Prostate gland (tissue), 2 donors: ENCODE measurements around the gene FRZB. TPM values are rescaled to one million over a fixed set of nuclear protein-coding genes. Genes with fewer than 3 reads are reported as not detected.
A peak's percentile ranks its signal among the peaks of the same experiment; 100 is the strongest.

ENCODE experiments used
- DNase-seq: peaks from one replicate; pipeline ENCODE4 v3.0.0-alpha.2; 2019; ENCODE audit warnings: low spot score
- H3K27ac ChIP-seq, 2 donors: fragments of 200-600 bp; sonication (generic); 2 replicates each; pipeline ENCODE4 v1.5.1; 2017 to 2019
- H3K27me3 ChIP-seq: fragments of 200-600 bp; sonication (generic); replicated peaks from 2 replicates; pipeline ENCODE4 v1.5.1; 2019; ENCODE audit not compliant: insufficient read depth
- H3K36me3 ChIP-seq, 2 donors: fragments of 200-600 bp; sonication (generic); 1 replicate in 1 of 2; 2 replicates in 1 of 2; pipeline versions ENCODE4 v1.5.1 to v1.8.1; 2017 to 2019
- H3K4me1 ChIP-seq: fragments of 200-600 bp; sonication (generic); replicated peaks from 2 replicates; pipeline ENCODE4 v1.5.1; 2019
- H3K4me3 ChIP-seq, 2 donors: fragments of 200-600 bp; sonication (generic); 2 replicates each; pipeline ENCODE4 v1.5.1; 2017 to 2019
- H3K9me3 ChIP-seq: fragments of 200-600 bp; sonication (generic); 2 replicates; pipeline ENCODE4 v1.5.1; 2017
- POLR2A ChIP-seq: fragments of 450-650 bp; IDR thresholded peaks from one replicate; pipeline ENCODE4 v1.6.1; 2016; ENCODE audit warnings: antibody characterized with exemption, mild to moderate bottlenecking
- POLR2AphosphoS5 ChIP-seq: sonication (generic); formaldehyde crosslinking; IDR thresholded peaks from one replicate; pipeline ENCODE4 v1.6.1; 2017; ENCODE audit warnings: antibody characterized with exemption
- WGBS: methylation state at CpG from one replicate; pipeline ENCODE4 v1.1.5; 2018; 5-methylcytosine and 5-hydroxymethylcytosine counted together
- intact Hi-C: fragments of 100-400 bp; cut with DNase I; formaldehyde crosslinking; loops from one replicate; pipeline ENCODE4 v1.14.2; 2022
- total RNA-seq, 2 donors: library from RNA; depleted of rRNA; stranded (reverse); fragments of >200 nt; gene quantifications; one replicate each; pipeline ENCODE4 v1.1.0, GENCODE V29; 2016
- TF ChIP-seq, protein P1 (sequence below), 4 experiments: fragments of 200-600 bp in 2 of 4; fragments of 450-650 bp in 2 of 4; sonication (generic) in 2 of 4; IDR thresholded peaks; 1 replicate in 3 of 4; 2 replicates in 1 of 4; pipeline ENCODE4 v1.5.1; 2016 to 2019; ENCODE audit warnings: antibody characterized with exemption in 4 of 4, mild to moderate bottlenecking in 2 of 4, moderate library complexity in 2 of 4

FRZB gene, protein sequence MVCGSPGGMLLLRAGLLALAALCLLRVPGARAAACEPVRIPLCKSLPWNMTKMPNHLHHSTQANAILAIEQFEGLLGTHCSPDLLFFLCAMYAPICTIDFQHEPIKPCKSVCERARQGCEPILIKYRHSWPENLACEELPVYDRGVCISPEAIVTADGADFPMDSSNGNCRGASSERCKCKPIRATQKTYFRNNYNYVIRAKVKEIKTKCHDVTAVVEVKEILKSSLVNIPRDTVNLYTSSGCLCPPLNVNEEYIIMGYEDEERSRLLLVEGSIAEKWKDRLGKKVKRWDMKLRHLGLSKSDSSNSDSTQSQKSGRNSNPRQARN
- total RNA-seq = 1 to 10 TPM in 1 of 2 donors, under 1 TPM in 1; 0.91 to 7.6 TPM

DNA sequence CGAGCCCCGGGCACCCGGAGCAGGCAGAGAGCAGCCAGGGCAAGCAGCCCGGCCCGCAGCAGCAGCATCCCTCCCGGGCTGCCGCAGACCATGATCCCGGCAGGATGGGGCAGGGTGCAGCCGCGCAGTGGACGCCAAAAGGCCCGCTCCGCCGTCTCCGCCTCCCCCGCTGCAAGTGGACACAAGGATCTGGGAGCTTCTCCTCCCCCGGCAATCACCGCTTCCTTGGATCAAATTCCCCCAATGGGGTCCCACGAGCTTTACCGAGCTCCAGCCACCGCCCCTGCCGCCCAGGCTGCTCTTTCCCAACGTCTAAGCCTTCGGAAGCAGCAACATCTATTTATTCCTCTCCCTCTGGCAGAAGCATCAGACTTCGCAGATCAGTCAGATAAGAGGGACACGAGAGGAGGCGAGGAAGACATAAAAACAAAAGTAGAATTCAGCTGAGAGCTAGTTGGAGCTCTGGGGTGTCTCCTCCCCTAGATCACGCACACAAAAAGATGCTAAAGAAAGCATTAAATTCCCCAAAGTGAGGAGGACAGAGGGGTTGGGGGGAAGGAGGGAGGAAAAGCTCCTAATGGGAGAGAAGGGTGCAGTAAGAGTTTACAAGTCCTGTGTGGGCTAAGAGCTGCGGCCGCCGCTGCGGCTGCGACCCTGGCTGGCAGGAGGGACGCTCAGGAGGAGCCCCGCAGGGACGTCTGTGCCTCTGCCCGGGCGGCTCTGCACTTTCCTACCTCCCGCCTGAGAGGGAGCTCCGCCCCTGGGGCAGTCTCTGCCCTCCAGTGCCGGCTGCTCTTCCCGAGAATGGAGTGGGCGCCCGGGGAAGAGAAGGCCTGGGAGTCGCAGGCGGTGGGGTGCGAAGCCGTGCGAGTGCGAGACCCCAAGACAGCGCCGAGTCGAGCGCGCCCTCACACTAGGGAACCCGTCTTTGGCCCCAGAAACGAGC lies at the start of gene FRZB:
Gene FRZB (minus strand): TSS at position 177 of the 946 bp plus-strand sequence. CDS start 85 bp downstream, at position 92.
- no peaks in the 10 kb centered on the region for H3K4me1 ChIP-seq
- intact Hi-C loops = no loop called here
- peak within 1 kb of the TSS; percentile 23 to 34 for H3K4me3 ChIP-seq
- TF ChIP-seq POLR2A = no peak
- peak; percentile 8 for TF ChIP-seq POLR2AphosphoS5
- TF ChIP-seq, protein P1, sequence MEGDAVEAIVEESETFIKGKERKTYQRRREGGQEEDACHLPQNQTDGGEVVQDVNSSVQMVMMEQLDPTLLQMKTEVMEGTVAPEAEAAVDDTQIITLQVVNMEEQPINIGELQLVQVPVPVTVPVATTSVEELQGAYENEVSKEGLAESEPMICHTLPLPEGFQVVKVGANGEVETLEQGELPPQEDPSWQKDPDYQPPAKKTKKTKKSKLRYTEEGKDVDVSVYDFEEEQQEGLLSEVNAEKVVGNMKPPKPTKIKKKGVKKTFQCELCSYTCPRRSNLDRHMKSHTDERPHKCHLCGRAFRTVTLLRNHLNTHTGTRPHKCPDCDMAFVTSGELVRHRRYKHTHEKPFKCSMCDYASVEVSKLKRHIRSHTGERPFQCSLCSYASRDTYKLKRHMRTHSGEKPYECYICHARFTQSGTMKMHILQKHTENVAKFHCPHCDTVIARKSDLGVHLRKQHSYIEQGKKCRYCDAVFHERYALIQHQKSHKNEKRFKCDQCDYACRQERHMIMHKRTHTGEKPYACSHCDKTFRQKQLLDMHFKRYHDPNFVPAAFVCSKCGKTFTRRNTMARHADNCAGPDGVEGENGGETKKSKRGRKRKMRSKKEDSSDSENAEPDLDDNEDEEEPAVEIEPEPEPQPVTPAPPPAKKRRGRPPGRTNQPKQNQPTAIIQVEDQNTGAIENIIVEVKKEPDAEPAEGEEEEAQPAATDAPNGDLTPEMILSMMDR (IDR thresholded peaks at IDR 0.05) = no peak
- H3K27ac ChIP-seq = peak within 1 kb of the TSS in 1 of 2 donors; percentile 49
- no peaks in the 10 kb centered on the region for H3K36me3 ChIP-seq
- no peaks in the 10 kb centered on the region for H3K9me3 ChIP-seq
- under 1% methylated on average over 57 of the region's 57 CpGs for WGBS
- peak; percentile 17 for DNase-seq
- no peaks in the 10 kb centered on the region for H3K27me3 ChIP-seq

DNA sequence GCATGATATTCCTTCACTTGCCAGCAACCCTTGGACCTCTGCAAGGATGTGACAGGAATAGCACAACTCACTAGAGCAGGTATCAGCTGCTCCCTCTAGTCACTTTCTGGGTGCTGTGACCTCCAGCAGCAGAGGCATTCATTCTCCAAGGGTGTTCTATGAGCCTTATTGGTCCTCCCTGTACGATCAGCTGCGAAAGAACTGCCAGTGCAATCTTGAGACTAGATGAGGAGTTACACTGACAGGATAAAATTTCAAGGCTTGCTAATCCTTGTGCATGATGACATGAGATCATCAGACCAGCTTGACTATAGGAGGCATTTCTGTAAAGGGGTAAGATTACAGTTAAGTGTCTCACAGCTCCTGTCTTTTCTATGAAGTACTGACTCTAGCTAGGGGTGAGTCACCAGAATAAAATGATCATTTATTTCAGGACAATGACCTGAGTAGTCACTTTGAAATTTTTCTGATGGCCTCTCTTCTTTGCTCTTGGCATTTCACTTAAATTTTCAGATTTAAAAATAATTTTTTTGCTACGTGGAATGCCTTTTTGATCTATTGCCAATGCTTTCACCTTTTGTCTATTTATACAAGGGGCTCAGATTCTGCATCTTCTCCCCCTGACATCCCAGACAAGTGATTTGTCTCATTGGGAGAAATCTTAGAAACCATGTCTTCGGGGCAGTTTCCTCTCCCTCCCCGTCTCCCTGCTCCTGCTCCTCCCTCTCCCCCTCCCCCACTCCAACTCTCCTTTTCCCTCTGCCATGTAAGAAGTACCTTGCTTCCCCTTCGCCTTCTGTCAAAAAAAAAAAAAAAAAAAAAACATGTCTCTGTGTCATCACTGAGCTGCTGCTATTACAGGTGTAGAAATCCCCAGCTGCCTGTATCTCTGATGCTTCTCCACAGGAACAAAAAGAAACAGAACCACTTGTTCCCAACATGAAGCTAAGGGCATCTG lies 49.2 kb upstream of the FRZB start:
- intact Hi-C loops = no loop called here
- TF ChIP-seq POLR2A = no peak
- TF ChIP-seq, protein P1 (IDR thresholded peaks at IDR 0.05) = no peak
- no peak for TF ChIP-seq POLR2AphosphoS5
- no peaks in the 10 kb centered on the region for H3K36me3 ChIP-seq

DNA sequence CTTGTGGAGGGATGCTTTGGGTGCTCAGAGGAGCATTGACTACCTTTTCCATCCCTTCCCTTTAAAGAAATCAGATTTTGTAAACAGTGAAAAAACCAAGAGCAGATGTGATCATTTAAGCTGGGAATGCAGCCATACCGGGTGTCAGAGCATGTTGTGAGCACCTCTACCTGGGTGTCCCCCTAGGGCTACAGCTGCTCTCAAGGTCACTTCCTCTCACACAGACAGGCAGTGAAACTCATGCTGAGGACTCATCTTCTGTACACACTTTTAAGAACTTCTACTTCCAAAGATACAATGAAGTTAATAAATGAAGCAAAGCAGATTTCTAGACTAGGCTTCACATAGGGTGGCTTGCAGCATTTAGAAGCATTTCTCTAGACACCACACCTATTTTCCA lies 48.4 kb upstream of the FRZB start:
- Histone ChIP-seq H3K27ac (no peak overlapping the region), H3K9me3 (no peaks in the 10 kb centered on the region), H3K27me3 (no peaks in the 10 kb centered on the region), H3K36me3 (no peaks in the 10 kb centered on the region), H3K4me1 (no peaks in the 10 kb centered on the region), H3K4me3 (no peak overlapping the region)
- intact Hi-C loops = no loop called here
- no peak for DNase-seq
- WGBS = 42% methylated on average over 1 of the region's 1 CpG
- TF ChIP-seq POLR2A = no peak
- TF ChIP-seq, protein P1 (IDR thresholded peaks at IDR 0.05) = no peak
- no peak for TF ChIP-seq POLR2AphosphoS5

More for the DNA sequence above, 49.2 kb upstream of the FRZB start:
- Histone ChIP-seq H3K9me3 (no peaks in the 10 kb centered on the region), H3K4me3 (no peak overlapping the region), H3K27me3 (no peaks in the 10 kb centered on the region), H3K4me1 (no peaks in the 10 kb centered on the region), H3K27ac (no peak overlapping the region)
- 72% methylated on average over 6 of the region's 6 CpGs for WGBS
- no peak for DNase-seq

DNA sequence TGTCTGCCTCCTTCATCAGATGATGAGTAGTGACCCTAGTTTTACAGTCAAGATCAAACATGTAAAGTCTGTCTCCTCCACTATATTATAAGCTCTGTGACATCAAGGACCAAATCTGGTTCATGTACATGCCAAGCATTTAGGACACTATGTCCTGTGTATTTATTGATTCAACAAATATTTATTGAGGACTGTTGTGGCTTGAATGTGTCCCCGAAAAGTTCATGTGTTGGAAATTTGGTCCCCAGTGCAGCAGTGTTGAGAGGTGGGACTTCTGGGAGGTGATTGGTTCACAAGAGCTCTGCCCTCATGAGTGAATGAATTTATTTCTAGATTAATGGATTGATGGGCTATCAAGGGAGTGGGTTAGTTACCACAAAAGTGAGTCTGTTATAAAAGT lies 46.6 kb upstream of the FRZB start:
- 69% methylated on average over 1 of the region's 1 CpG for WGBS
- intact Hi-C loops = no loop called here
- TF ChIP-seq, protein P1 (IDR thresholded peaks at IDR 0.05) = no peak
- TF ChIP-seq POLR2A = no peak
- TF ChIP-seq POLR2AphosphoS5 = no peak
- no peaks in the 10 kb centered on the region for H3K9me3 ChIP-seq
- H3K27me3 ChIP-seq = no peaks in the 10 kb centered on the region
- DNase-seq = no peak
- H3K27ac ChIP-seq = no peak overlapping the region
- no peaks in the 10 kb centered on the region for H3K36me3 ChIP-seq
- no peak overlapping the region for H3K4me3 ChIP-seq
- no peaks in the 10 kb centered on the region for H3K4me1 ChIP-seq
